HG03108 (cell line): ENCODE data around the gene GRIP1.
A peak's percentile ranks its signal among the peaks of the same experiment; 100 is the strongest.

ENCODE experiments used
- ATAC-seq: cut with Tn5 transposase; IDR thresholded peaks from one replicate; pipeline ENCODE4 v1.9.1; 2021; ENCODE audit warnings: moderate library complexity; ENCODE audit not compliant: unreplicated experiment

Gene GRIP1

GRCh38 chr12:66653796-66654195, 25.1 kb downstream of the GRIP1 start:
- ATAC-seq = no peak

DNA sequence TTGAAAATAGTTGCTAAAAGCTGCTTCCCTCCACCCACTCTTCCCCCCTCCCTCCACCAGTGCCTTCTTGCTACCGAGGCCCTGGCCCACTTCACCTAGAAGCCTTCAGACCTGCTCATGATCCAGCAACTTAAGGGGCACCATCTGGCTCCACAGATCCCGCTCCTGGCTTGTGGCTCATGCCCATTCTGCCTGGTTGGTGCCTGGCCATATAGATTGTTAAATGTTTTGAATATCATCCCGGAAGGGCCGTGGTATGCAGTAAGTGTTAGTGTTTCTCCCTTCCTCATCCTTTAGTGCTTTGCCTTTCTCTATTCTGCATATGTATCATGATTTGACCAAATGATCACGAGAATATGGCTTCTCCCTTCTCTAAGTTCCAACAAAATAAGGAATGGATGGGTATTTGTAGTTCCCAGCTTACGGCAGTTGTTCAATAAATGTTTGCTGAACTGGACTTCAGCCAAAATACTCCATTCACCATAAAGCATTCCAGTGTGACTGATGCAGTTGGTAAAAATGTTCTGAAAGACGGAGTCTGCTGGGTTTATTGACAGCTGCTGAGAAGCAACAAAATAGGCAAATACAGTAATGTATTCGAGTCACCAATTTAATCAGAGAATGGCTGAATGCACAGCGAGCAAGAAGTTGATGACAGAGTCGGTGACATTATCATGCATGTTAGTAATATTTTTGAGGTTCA, 30.7 kb downstream of the GRIP1 start:
- no peak for ATAC-seq

DNA sequence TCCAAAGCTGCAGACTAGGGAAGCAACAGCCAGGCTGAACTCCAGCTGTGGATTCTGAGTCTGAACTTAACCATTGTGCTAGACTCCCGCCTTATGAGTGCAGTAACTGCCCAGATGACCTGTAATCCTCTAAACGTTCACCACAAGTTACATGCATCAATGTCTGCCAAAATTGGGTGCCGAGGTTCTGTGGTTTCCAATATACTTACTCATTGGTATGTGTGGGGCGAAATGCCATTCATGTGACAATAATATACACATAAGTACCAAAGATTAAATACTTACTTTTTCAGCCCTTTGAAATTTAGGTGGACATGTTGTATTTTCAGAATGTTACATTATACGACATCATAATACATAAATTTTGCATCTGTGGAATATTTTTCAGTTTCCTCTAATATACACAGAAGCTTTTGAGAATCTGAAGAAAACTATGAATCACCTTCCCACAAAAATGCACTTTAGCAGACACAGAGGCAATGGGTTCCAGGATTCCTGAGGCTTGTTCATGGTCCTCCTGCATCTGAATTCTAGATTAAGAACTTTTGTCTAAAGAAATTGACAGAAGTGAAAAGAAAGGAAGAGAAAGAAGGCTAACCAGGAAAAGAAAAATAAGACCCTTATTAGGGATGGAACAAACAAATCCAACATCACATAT, 31.7 kb downstream of the GRIP1 start:
- no peak for ATAC-seq

DNA sequence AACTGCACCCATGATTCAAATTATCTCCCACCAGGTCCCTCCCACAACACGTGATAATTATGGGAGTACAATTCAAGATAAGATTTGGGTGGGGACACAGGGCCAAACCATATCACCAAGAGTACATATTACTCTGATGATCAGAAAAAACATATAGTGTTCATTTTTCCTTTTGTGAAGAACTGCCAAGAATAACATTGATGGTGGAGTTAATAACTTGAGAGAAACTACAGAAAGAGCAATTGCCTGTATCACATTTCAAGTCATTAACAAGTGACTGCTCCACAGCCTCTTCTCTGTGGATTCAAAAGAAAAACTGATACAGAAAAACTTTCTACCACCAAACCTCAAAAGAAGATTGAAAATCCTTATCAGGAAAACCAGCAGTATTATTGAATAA, 34.7 kb downstream of the GRIP1 start:
- no peak for ATAC-seq

DNA sequence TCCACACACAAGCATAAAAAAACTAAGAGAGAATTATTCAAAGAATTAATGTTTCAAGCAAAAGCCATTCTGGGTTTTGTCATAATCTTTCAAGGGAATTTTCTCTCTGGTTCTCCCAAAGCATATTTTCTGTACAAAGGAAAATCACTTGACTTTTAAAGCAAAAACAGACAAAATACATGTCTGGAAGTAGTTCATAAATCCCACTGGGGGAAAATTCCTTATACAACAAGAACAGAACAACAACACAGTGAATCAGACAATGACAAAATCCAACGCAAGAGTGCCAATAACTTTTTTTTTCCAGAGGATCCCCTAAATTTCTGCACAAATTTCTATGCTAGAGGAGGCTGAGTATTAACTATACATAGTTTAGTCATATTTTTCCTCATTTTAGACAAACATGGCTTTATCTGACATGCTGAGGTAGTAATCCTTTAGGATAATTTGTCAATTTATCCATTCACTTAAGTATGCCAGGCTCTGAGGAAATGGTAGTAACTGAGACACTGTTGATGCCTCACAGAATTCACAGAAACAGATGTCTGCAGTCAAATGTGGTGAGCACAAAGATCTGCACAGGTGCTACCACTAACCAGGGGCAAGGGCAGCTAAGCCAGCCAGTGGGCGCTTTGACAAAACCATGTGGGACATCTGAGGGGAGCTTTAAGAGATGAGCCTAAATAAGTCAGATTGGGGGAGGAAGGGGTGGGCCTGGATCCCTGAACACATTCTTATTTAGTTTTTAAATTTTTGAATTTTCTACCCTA, 38.0 kb downstream of the GRIP1 start:
- ATAC-seq = no peak

- ATAC-seq = no peak
These were observed 40.2 kb downstream of the GRIP1 start for GRCh38 chr12:66638666-66639065.

DNA sequence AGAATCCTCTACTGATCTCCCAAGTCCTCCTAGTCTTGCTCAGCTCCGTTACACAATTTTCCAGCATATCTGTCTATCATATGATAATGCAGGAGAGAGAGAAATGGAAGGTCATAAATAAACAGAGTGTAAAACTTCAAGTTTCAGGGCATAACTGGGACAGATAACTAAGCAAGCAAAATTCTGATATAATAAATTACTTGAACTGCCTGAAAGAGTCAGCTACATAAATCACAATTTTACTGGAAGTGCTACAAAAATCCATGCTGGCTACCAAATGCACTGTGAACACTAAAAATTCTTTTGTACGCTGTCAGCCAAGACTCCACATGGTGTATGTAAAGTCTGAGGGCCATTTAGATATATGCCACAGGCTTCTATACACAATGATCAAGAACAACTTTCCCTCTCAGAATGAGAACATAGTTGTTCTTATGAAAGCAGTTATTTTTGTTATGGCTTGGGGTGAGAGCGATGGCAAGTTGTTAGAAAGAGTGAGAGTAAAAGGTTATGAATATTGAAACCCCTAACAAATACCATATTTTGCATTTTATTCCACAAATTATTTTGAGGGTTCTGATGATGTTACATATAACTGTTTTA, 41.1 kb downstream of the GRIP1 start:
- no peak for ATAC-seq

- no peak for ATAC-seq
These were observed 42.1 kb downstream of the GRIP1 start for GRCh38 chr12:66636771-66637170.

- no peak for ATAC-seq
These were observed 45.2 kb downstream of the GRIP1 start for GRCh38 chr12:66633676-66634075.

DNA sequence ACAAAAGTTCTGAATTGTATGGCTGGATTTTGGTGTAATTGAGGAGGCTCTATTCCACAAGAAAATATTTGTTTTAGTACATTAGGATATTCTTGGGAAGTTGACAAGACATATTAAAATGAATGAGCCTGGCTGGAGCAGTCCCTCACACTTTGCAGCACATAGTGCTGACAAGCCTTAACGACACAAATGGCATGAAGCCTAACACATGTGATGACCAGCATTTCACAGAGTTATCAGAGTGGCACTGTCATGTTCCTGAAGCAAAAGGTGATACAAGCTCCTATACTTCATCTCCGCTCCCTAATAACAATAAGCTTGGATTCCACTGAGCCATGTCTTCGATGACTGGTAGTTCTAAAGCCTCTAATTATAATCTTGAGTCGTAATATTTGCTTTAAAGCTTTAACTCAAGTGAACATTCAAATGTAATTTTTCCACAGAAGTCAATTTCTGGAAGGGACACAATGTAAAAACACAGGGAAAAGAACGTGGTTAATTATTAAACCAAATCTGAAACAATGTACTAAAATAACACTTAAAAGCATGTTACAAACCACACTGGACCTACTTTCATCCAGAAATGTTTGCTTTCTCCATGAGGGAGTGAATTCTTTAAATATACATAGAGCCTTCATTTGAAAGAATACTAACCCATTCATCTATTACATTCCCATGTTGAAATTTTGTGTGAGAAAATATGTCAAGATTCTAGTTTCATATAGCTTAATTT, 49.6 kb downstream of the GRIP1 start:
- no peak for ATAC-seq

GRCh38 chr12:66627988-66628317, 50.9 kb downstream of the GRIP1 start:
- no peak for ATAC-seq

DNA sequence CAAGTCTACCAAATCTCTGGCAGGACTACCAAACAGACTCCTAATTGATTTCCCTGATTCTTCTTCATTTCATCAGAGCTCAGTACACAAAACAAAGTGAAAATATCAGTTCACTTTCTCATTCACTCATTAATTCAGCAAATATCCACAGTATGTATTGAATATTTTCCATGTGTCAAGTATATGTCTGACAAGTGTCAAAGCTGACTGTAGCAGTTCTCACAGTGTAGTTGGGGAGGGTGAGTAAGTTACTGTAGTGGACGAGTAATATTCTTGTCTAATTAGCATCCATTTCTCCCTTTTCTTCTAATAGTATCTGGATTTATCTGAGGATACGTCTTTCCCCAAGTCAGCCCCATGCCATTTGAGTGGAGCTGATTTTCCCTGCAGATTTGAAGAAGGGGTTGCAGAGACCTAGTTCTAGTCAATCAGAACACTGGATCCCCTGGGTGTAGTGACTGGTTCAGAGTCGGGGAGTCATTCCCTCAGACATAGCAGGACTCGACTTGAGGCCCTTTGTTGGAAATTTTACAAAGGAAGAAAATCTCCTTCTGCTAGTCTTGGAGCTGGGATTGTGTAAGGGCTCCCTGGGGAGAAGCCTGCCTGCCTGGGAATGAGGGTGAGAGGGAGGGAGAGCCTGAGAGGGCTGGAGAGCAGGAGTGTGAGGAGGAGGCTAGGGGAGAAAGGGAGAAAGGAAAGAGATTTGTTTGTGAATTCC, 51.4 kb downstream of the GRIP1 start:
- no peak for ATAC-seq

- peak; percentile 55 for ATAC-seq
These were observed 54.1 kb downstream of the GRIP1 start for GRCh38 chr12:66624806-66625205.

DNA sequence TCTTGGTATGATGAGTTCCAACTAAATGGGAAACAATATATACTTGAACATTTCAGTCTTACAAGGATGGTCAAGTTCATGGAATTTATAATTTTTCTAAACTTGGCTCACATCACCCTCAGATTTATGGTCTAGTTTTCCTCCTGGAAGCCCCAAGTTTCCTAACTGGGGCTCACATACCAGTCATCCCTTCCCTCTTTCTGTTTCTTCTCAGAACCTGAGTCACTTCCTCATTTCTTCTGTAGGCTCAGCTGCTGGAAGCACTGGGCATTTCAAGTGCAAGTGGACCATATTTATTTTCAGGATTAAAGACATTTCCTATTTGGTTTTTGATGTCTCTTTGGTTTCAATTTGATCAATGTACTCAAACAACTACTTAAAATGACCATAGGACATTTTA, 55.4 kb downstream of the GRIP1 start:
- ATAC-seq = no peak

- no peak for ATAC-seq
These were observed 58.2 kb downstream of the GRIP1 start for GRCh38 chr12:66620688-66621087.

- no peak for ATAC-seq
These were observed 58.9 kb downstream of the GRIP1 start for GRCh38 chr12:66620026-66620425.

DNA sequence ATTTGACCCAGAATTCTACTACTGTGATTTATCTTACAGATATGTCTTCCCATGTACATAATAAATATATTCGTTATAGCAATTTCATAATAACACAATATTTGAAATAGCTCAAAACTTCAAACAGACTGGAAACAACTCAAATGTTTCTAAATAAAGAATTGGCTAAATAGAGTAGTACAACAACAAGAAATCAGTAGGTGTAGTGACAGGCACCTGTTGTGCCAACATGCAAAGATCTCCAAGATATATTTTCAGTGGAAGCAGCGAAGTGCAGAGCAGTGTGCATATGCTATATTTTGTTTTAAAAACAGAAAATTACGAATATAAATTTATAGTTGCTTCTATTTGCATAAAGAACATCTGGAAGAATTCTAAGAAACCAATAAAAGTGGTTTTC, 60.9 kb downstream of the GRIP1 start:
- no peak for ATAC-seq

DNA sequence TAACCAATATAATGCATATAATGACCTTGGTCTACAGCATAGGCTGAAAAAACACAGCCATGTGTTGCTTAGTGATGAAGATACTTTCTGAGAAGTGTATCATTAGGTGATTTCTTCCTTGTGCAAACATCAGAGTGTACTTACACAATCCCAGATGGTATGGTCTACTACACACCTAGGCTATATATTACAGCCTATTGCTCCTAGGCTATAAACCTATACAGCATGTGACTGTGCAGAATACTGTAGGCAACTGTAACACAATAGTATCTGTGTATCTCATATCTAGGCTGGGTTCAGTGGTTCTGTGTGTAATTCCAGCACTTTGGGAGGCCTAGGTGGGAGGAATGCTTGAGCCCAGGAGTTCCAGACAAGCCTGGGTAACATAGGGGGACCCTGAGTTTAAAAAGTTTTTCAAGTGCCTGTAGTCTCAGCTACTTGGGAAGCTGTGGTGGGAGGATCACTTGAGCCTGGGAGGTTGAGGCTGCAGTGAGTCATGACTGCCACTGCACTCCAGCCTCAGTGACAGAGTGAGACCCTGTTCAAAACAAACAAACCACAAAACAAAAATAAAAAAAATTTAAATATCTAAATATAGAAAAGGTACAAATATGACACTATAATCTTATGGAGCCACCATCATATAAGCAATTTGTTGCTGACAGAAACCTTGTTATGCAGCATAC, 66.6 kb downstream of the GRIP1 start:
- no peak for ATAC-seq

GRCh38 chr12:66607147-66607546, 71.7 kb downstream of the GRIP1 start:
- no peak for ATAC-seq

GRCh38 chr12:66605293-66605692, 73.6 kb downstream of the GRIP1 start:
- ATAC-seq = no peak
